SU-DHL-6 (cell line): ENCODE results near the gene HLF.

Experiments used
- H2AFZ ChIP-seq: fragments of 200-600 bp; sonication (generic); 2 replicates; pipeline ENCODE4 v1.6.1; 2014; ENCODE audit warnings: low read depth, mild to moderate bottlenecking, moderate library complexity, mixed read lengths, antibody characterized with exemption, low read length; ENCODE audit not compliant: severe bottlenecking
- H3F3A ChIP-seq: fragments of 200-600 bp; shearing (Covaris generic); 2 replicates; pipeline ENCODE4 v1.6.0; 2016; ENCODE audit warnings: antibody characterized with exemption, mild to moderate bottlenecking; ENCODE audit not compliant: insufficient read depth
- H3K27ac ChIP-seq: fragments of 200-600 bp; sonication (generic); 2 replicates; pipeline ENCODE4 v1.5.1; 2016; ENCODE audit warnings: low read depth, mild to moderate bottlenecking, low read length, moderate library complexity, mixed read lengths
- H3K27me3 ChIP-seq: fragments of 200-600 bp; sonication (generic), shearing (Covaris generic); 2 replicates; pipeline ENCODE4 v1.6.0; 2014; ENCODE audit warnings: mild to moderate bottlenecking, low read length
- H3K36me3 ChIP-seq: fragments of 200-600 bp; sonication (generic); 2 replicates; pipeline ENCODE4 v1.6.1; 2014; ENCODE audit warnings: mild to moderate bottlenecking, low read length, mixed read lengths
- H3K4me2 ChIP-seq: fragments of 300-600, 200-600 bp; shearing (Covaris generic), sonication (generic); 2 replicates; pipeline ENCODE4 v1.6.0; 2014; ENCODE audit warnings: low read length, low read depth, mild to moderate bottlenecking; ENCODE audit not compliant: poor library complexity, severe bottlenecking
- H3K4me3 ChIP-seq: fragments of 200-600 bp; sonication (generic); 2 replicates; pipeline ENCODE4 v1.5.1; 2014; ENCODE audit warnings: antibody characterized with exemption, low read length, mild to moderate bottlenecking, mixed read lengths; ENCODE audit not compliant: insufficient read depth, poor library complexity, severe bottlenecking
- H3K79me2 ChIP-seq: fragments of 200-600 bp; sonication (generic); 2 replicates; pipeline ENCODE4 v1.6.1; 2014; ENCODE audit warnings: mild to moderate bottlenecking, low read length, moderate library complexity; ENCODE audit not compliant: insufficient read depth
- H3K9ac ChIP-seq: fragments of 200-600 bp; sonication (generic); 2 replicates; pipeline ENCODE4 v1.7.0; 2014; ENCODE audit warnings: mild to moderate bottlenecking, low read length
- H3K9me2 ChIP-seq: fragments of 200-600 bp; sonication (generic); replicated peaks from 2 replicates; pipeline ENCODE4 v1.6.1; 2014; ENCODE audit warnings: low read length; ENCODE audit not compliant: insufficient read depth
- H3K9me3 ChIP-seq: fragments of 200-600 bp; sonication (generic); 2 replicates; pipeline ENCODE4 v1.6.1; 2014; ENCODE audit warnings: low read length, mixed read lengths; ENCODE audit not compliant: insufficient read depth
- H4K20me1 ChIP-seq: fragments of 200-600 bp; sonication (generic); 2 replicates; pipeline ENCODE4 v1.6.1; 2014; ENCODE audit warnings: low read depth, mild to moderate bottlenecking, antibody characterized with exemption, low read length, moderate library complexity, mixed read lengths
- CTCF ChIP-seq: fragments of 200-600 bp; sonication (generic); IDR thresholded peaks from one replicate; pipeline ENCODE4 v1.5.1; 2017; ENCODE audit warnings: antibody characterized with exemption, mild to moderate bottlenecking, low read length, moderate library complexity; ENCODE audit not compliant: insufficient read depth, poor library complexity, severe bottlenecking
- EZH2phosphoT487 ChIP-seq: fragments of 200-600 bp; sonication (generic), shearing (Covaris generic); conservative IDR thresholded peaks from 2 replicates; pipeline ENCODE4 v1.6.1; 2018; ENCODE audit warnings: mild to moderate bottlenecking, antibody characterized with exemption, low read length, moderate library complexity, mixed read lengths

HLF gene

GRCh38 chr17:55334881-55335540 lies 70.3 kb downstream of the HLF start:
- no peak overlapping the region for H2AFZ ChIP-seq
- no peaks in the 10 kb centered on the region for H3K79me2 ChIP-seq
- H3K27ac ChIP-seq = no peak overlapping the region
- no peak overlapping the region for H3K4me3 ChIP-seq
- no peak overlapping the region for H3K9ac ChIP-seq
- H3K36me3 ChIP-seq = no peaks in the 10 kb centered on the region
- H3K4me2 ChIP-seq = no peak overlapping the region
- no peaks in the 10 kb centered on the region for H3K9me2 ChIP-seq
- TF ChIP-seq EZH2phosphoT487 (no peak), CTCF (no peak)
- H4K20me1 ChIP-seq = no peaks in the 10 kb centered on the region
- no peaks in the 10 kb centered on the region for H3K27me3 ChIP-seq
- peaks cover 8% of the 10 kb centered on the region; the same call in 1 of the 2 replicates for H3K9me3 ChIP-seq
- no peaks in the 10 kb centered on the region for H3F3A ChIP-seq

GRCh38 chr17:55335625-55336024 lies 70.9 kb downstream of the HLF start:
- H3K27me3 ChIP-seq = no peaks in the 10 kb centered on the region
- no peaks in the 10 kb centered on the region for H3K79me2 ChIP-seq
- H3K27ac ChIP-seq = no peak overlapping the region
- H3F3A ChIP-seq = no peaks in the 10 kb centered on the region
- no peak overlapping the region for H3K9ac ChIP-seq
- H4K20me1 ChIP-seq = no peaks in the 10 kb centered on the region
- TF ChIP-seq CTCF = no peak
- no peak for TF ChIP-seq EZH2phosphoT487
- H3K4me3 ChIP-seq = no peak overlapping the region
- no peak overlapping the region for H2AFZ ChIP-seq
- no peaks in the 10 kb centered on the region for H3K36me3 ChIP-seq
- H3K9me2 ChIP-seq = no peaks in the 10 kb centered on the region
- H3K9me3 ChIP-seq = peaks cover 8% of the 10 kb centered on the region; the same call in 1 of the 2 replicates
- H3K4me2 ChIP-seq = no peak overlapping the region

GRCh38 chr17:55336426-55336825 lies 71.7 kb downstream of the HLF start:
- no peak overlapping the region for H3K27ac ChIP-seq
- no peak overlapping the region for H2AFZ ChIP-seq
- TF ChIP-seq CTCF (no peak), EZH2phosphoT487 (no peak)

More at GRCh38 chr17:55336426-55336825, 71.7 kb downstream of the HLF start:
- Histone ChIP-seq H3K36me3 (no peaks in the 10 kb centered on the region), H3K27me3 (no peaks in the 10 kb centered on the region), H3K4me2 (no peak overlapping the region), H3K79me2 (no peaks in the 10 kb centered on the region), H3K4me3 (no peak overlapping the region), H3F3A (no peaks in the 10 kb centered on the region), H3K9ac (no peak overlapping the region), H3K9me3 (peaks cover 8% of the 10 kb centered on the region; the same call in 1 of the 2 replicates), H3K9me2 (no peaks in the 10 kb centered on the region), H4K20me1 (no peaks in the 10 kb centered on the region)
